Stimulated activated naive CD4-positive, alpha-beta T cell (primary cell): ENCODE results near the gene IL11.

Source experiments
- DNase-seq, 6 experiments: peaks; one replicate each; lab custom pipeline; 2025; lab: John Stamatoyannopoulos, UW

Gene IL11

DNA sequence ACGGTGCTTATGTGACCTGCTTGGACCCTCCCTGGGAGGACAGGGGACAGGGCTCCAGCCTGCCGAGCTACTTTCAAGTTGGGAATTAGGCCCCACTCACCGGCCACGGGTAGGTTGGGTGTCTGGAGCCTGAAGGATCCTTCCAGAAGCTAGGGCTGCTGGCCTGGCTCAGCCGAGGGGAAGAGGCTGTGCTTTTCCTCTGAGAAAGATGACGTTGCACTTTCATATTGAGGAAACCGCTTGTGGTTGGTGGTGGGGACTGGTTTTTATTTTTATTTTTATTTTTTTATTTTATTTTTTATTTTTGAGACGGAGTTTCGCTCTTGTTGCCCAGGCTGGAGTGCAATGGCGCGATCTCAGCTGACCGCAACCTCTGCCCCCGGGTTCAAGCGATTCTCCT lies 45.1 kb downstream of the IL11 start, which contains the start of gene TMEM150B:
Gene TMEM150B (minus strand): TSS at position 170 of the 400 bp plus-strand sequence. CDS start 4,305 bp downstream, outside the sequence.
- DNase-seq = no peak

GRCh38 chr19:55324662-55325061 lies 45.6 kb downstream of the IL11 start:
- no peak for DNase-seq

DNA sequence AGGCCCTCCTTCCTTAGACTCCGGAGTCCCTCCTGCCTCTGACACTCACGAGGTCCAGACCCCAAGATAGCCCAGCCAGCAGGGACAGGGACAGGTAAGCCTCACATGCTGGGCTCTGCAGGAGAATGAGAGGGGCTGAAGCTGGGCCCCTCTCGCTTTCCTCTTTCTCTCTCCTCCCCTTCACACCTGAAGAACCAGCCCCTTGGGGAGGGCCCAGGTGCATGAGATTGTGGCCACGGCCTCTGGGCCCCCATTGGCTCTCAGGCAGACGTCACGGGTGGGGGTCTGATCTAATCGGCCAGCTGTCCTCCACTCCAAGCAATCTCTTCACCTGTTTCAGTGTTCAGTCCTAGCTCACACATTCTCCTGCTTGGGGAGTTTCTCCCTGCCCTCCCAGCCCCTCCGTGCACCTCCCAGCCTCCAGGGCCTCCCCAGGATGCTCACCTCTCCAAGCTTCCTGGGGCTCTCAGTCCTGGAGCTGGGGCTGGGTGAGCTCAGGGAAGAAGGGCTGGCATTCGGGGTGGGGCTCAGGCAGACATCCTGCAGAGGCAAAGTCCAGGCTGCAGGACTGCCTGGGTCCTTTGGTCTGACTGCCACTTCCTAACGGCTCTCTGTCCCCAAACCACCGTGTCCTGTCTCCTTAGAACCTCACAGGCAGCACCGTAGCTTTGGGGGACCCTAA lies 47.9 kb downstream of the IL11 start:
- no peak for DNase-seq

DNA sequence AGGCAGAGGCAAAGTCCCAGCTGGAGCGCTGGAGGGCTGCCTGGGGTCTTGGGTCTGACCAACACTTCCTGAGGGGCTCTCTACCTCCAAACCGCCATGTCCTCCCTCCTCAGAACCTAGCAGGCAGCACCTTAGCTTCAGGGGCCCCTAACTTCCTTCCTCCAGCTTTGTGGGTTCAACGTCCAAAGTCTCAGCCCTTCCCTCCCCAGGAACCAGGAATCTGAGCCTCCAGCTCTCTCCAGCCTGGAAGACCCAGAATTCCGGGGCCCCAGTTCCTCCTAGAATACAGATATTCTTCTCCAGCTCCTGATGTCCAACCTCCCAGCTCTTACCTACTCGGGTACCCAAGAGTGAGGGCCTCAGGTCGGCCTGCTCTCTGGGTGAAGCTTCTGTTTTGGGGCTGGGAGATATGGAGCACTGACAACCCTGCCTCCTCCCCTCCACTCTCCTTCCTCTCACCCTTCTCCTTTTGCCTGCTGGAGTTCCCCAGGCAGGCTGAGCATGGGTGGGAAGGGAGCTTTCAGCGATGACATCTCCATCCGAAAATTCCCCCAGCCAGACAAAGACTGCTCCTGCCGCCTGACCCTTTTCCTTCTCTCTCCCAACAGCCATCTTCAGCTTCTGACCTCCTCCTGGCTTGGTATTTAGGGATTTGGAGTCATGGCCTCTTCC lies 48.7 kb downstream of the IL11 start:
- DNase-seq = no peak

DNA sequence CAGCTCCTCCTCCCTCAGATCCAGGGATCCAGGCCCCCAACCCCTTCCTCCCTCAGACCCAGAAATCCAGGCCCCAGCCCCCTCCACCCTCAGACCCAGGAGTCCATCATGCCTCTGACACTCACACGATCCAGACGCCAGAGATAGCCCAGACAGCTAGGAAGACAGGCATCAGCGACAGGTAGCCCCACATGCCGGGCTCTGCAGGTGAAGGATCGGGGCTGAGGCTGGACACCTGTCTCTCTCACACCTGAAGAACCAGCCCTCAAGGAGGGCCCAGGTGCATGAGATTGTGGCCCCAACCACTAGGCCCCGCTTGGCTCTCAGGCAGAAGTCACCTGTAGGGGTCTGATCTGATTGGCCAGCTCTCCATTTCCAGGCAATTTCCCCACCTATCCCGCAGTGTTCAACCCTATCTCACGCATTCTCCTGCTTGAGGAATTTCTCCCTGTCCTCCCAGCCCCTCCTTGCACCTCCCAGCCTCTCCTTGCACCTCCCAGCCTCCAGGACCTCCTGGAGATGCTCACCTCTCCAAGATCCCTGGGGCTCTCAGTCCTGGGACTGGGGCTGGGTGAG lies 49.3 kb downstream of the IL11 start:
- no peak for DNase-seq

- DNase-seq = no peak
Measured at GRCh38 chr19:55319785-55320184, 50.5 kb downstream of the IL11 start.

GRCh38 chr19:55316646-55317045 lies 53.6 kb downstream of the IL11 start:
- DNase-seq = no peak

DNA sequence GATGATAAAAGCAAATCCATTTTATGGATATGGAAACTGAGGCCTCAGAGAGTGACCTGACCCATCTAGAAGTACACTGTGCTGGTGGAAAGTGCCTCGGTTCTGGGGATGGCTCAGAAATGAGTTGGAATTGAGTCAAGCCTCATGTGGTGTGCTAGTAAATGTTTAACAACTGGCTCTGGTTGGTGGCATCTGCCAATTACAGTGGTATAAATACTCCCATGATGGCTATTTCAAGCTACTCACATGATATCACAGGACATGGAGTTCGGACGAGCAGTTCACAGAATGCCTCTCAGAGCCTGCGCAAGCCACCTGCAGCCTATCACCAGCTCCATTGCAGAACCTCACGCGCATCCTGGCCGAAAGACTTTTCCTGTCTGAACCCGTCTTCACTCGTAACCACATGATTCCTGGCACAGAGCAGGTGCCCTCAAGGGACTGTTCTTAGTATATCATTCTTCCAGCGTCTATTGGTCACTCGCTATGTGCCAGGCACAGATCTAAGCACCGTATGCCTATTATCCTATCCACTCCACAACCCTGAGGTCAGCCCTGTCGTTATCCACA lies 54.2 kb downstream of the IL11 start:
- no peak for DNase-seq

GRCh38 chr19:55314396-55314795 lies 55.9 kb downstream of the IL11 start:
- no peak for DNase-seq
